ENCODE measurements around the gene PGGT1B.

The PGGT1B gene

DNA sequence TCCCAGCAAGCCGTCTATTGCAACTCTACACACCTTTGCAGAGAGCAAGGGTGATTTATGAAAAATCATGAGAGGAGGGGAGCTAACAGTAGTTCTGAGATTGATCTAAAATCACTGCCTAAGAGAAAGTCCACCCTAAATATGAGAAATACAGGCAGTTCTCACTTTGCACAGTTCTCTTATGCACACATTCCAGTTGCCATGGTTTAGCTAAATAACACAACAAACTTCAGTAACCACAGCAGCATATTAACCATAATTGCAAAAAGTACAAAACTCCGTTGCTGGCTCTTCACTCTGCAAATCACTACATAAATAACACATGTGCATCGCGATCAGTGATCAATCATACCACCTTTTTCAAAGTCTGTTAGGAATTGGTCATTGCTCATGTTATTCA is 31.1 kb downstream of the PGGT1B start:
- Mint-ChIP-seq H3K9me3 (ENCODE audit: low read depth) (no peaks in the 10 kb centered on the region), H3K27ac (no peak overlapping the region), H3K36me3 (peaks cover 38% of the 10 kb centered on the region), H3K4me3 (no peak overlapping the region), H3K27me3 (no peaks in the 10 kb centered on the region), H3K4me1 (ENCODE audit: low read depth) (peaks cover 2% of the 10 kb centered on the region)

DNA sequence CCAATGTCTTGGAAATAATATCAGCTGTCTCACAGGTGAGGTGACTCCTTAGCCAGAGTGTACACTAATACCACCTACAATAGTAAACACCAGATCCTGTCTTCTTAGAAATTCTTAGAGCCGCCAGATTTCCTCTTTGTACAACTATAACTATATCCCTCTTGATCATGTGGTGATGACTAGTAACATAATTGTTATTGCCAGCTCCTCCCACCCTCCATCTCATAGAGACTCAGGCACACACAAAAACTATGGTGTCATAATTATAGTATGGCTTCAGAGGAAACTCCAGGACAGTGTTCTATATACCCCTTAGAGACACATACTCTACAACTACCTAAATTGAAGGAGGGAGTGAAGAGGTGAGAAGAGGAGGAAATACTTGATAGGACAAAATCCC is 33.1 kb downstream of the PGGT1B start:
- Mint-ChIP-seq H3K9me3 (ENCODE audit: low read depth) (no peaks in the 10 kb centered on the region), H3K27ac (no peak overlapping the region), H3K4me1 (ENCODE audit: low read depth) (peaks cover 2% of the 10 kb centered on the region), H3K36me3 (peaks cover 42% of the 10 kb centered on the region), H3K27me3 (no peaks in the 10 kb centered on the region), H3K4me3 (no peak overlapping the region)

DNA sequence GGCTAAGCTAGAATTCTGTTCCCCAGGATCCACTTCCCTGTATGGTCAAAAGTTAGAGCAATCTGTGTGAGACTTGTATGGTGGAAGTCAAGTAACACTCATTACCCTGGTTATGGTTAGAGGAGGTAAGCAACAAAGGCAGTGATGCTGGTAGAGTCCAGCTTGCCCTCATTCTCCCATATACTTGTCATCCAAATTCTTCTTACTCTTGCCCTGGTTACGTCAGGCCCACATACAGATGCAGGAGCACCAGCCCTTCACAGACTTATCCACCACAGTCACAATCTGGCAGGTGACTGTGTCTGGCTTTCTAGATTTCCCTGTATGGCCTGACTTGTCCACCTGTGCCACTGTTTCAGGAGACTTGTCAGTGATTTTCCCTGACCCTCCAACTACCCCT is 35.4 kb downstream of the PGGT1B start:
- no peaks in the 10 kb centered on the region for H3K9me3 Mint-ChIP-seq (ENCODE audit: low read depth)
- no peak overlapping the region for H3K27ac Mint-ChIP-seq
- H3K27me3 Mint-ChIP-seq, result no peaks in the 10 kb centered on the region
- H3K4me1 Mint-ChIP-seq (ENCODE audit: low read depth), result peaks cover 2% of the 10 kb centered on the region
- no peak overlapping the region for H3K4me3 Mint-ChIP-seq
- peaks cover 40% of the 10 kb centered on the region for H3K36me3 Mint-ChIP-seq

GRCh38 chr5:115214541-115214940 is 48.1 kb downstream of the PGGT1B start:
- Mint-ChIP-seq H3K36me3 (peaks cover 13% of the 10 kb centered on the region), H3K9me3 (ENCODE audit: low read depth) (no peaks in the 10 kb centered on the region), H3K27me3 (no peaks in the 10 kb centered on the region), H3K4me3 (no peak overlapping the region), H3K27ac (no peak overlapping the region), H3K4me1 (ENCODE audit: low read depth) (peaks cover 12% of the 10 kb centered on the region)

DNA sequence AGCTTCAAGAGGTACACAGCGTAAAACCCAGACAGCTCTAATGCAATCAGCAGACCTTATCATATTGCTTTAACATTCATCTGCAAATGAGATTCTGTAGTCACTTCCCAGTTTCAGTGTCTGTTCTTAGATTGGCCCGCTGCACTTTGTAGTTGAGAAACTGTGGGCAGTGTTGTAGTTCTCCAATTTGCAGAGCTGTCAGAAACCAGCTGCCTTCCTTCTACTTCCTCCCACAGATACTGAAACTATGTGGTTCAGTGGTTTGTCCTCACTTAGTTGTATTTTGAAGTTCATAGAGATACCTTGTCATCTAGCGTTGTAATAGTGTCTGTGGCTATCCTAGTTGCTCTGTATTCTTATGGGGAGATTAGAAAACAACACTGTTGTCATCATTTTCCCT is 53.4 kb downstream of the PGGT1B start:
- H3K4me3 Mint-ChIP-seq, result no peak overlapping the region
- H3K4me1 Mint-ChIP-seq (ENCODE audit: low read depth), result peaks cover 18% of the 10 kb centered on the region
- no peaks in the 10 kb centered on the region for H3K27me3 Mint-ChIP-seq
- no peak overlapping the region for H3K27ac Mint-ChIP-seq
- no peaks in the 10 kb centered on the region for H3K9me3 Mint-ChIP-seq (ENCODE audit: low read depth)
- peaks cover 9% of the 10 kb centered on the region for H3K36me3 Mint-ChIP-seq

DNA sequence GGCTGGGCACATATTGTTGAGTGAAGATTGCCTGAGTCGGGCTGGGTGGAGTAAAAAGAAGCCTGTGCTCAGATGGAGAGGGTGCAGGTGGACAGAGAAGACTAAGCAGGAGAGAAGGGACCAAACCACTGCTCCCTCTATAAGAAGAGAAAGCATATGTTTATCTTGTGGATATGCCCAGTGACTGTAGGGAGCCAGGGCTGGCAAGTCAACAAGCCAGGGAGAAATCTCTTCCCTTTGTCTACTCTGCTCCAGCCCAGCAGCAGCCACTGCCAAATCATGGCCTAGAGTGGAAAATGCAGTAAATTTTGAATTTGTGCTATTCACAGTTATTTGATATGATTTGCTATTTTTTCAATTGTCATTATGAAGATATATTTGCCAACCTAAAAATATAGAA is 59.7 kb downstream of the PGGT1B start:
- Mint-ChIP-seq H3K4me1 (ENCODE audit: low read depth) (no peaks in the 10 kb centered on the region), H3K36me3 (peaks cover 8% of the 10 kb centered on the region), H3K27me3 (no peaks in the 10 kb centered on the region), H3K9me3 (ENCODE audit: low read depth) (peaks cover 3% of the 10 kb centered on the region), H3K27ac (no peak overlapping the region), H3K4me3 (no peak overlapping the region)

DNA sequence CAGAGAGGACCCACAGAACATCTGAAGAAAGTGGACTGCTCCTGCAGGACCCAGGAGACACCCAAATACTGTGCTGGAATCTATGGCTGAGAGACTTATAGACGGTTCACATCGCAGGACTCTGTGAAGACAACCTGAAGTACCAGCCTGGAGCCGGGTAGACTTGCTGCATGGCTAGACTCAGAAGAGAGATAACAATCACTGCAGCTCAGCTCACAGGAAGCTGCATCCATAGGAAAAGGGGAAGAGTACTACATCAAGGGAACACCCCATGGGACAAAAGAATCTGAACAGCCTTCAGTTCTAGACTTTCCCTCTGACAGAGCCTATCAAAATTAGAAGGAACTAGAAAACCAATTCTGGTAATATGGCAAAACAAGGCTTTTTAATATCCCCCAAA is 66.5 kb downstream of the PGGT1B start:
- Mint-ChIP-seq H3K36me3 (peaks cover 12% of the 10 kb centered on the region), H3K4me1 (ENCODE audit: low read depth) (no peaks in the 10 kb centered on the region), H3K4me3 (no peak overlapping the region), H3K27me3 (peaks cover 3% of the 10 kb centered on the region), H3K27ac (no peak overlapping the region), H3K9me3 (ENCODE audit: low read depth) (peaks cover 3% of the 10 kb centered on the region)

- Mint-ChIP-seq H3K36me3 (peaks cover 12% of the 10 kb centered on the region), H3K27ac (no peak overlapping the region), H3K9me3 (ENCODE audit: low read depth) (no peaks in the 10 kb centered on the region), H3K27me3 (peaks cover 3% of the 10 kb centered on the region), H3K4me3 (no peak overlapping the region), H3K4me1 (ENCODE audit: low read depth) (no peaks in the 10 kb centered on the region)
Observed at GRCh38 chr5:115194676-115195075, 68.0 kb downstream of the PGGT1B start.

GRCh38 chr5:115193295-115193694 is 69.4 kb downstream of the PGGT1B start:
- H3K4me3 Mint-ChIP-seq, result no peak overlapping the region
- peaks cover 9% of the 10 kb centered on the region for H3K36me3 Mint-ChIP-seq
- peaks cover 3% of the 10 kb centered on the region for H3K27me3 Mint-ChIP-seq
- H3K27ac Mint-ChIP-seq, result no peak overlapping the region
- H3K4me1 Mint-ChIP-seq (ENCODE audit: low read depth), result no peaks in the 10 kb centered on the region
- H3K9me3 Mint-ChIP-seq (ENCODE audit: low read depth), result no peaks in the 10 kb centered on the region

- Mint-ChIP-seq H3K27ac (no peak overlapping the region), H3K4me3 (no peak overlapping the region), H3K9me3 (ENCODE audit: low read depth) (no peaks in the 10 kb centered on the region), H3K27me3 (peaks cover 6% of the 10 kb centered on the region), H3K4me1 (ENCODE audit: low read depth) (no peaks in the 10 kb centered on the region), H3K36me3 (peaks cover 9% of the 10 kb centered on the region)
Observed at GRCh38 chr5:115192098-115192497, 70.6 kb downstream of the PGGT1B start.

GRCh38 chr5:115191474-115192031 is 71.1 kb downstream of the PGGT1B start:
- peaks cover 11% of the 10 kb centered on the region for H3K27me3 Mint-ChIP-seq
- no peak overlapping the region for H3K4me3 Mint-ChIP-seq
- H3K9me3 Mint-ChIP-seq (ENCODE audit: low read depth), result no peaks in the 10 kb centered on the region
- peaks cover 8% of the 10 kb centered on the region for H3K36me3 Mint-ChIP-seq
- no peak overlapping the region for H3K27ac Mint-ChIP-seq
- H3K4me1 Mint-ChIP-seq (ENCODE audit: low read depth), result no peaks in the 10 kb centered on the region

- peaks cover 8% of the 10 kb centered on the region for H3K36me3 Mint-ChIP-seq
- no peak overlapping the region for H3K4me3 Mint-ChIP-seq
- no peaks in the 10 kb centered on the region for H3K9me3 Mint-ChIP-seq (ENCODE audit: low read depth)
- H3K27ac Mint-ChIP-seq, result no peak overlapping the region
- H3K4me1 Mint-ChIP-seq (ENCODE audit: low read depth), result no peaks in the 10 kb centered on the region
- peaks cover 11% of the 10 kb centered on the region for H3K27me3 Mint-ChIP-seq
Observed at GRCh38 chr5:115190388-115190787, 72.3 kb downstream of the PGGT1B start.

GRCh38 chr5:115189866-115190265 is 72.8 kb downstream of the PGGT1B start:
- H3K36me3 Mint-ChIP-seq, result peaks cover 8% of the 10 kb centered on the region
- no peak overlapping the region for H3K27ac Mint-ChIP-seq
- H3K4me1 Mint-ChIP-seq (ENCODE audit: low read depth), result no peaks in the 10 kb centered on the region
- H3K9me3 Mint-ChIP-seq (ENCODE audit: low read depth), result no peaks in the 10 kb centered on the region
- peaks cover 11% of the 10 kb centered on the region for H3K27me3 Mint-ChIP-seq
- no peak overlapping the region for H3K4me3 Mint-ChIP-seq

GRCh38 chr5:115186794-115187193 is 75.9 kb downstream of the PGGT1B start:
- H3K27ac Mint-ChIP-seq, result no peak overlapping the region
- H3K4me1 Mint-ChIP-seq (ENCODE audit: low read depth), result peaks cover 4% of the 10 kb centered on the region
- H3K9me3 Mint-ChIP-seq (ENCODE audit: low read depth), result no peaks in the 10 kb centered on the region
- peaks cover 24% of the 10 kb centered on the region for H3K27me3 Mint-ChIP-seq
- H3K36me3 Mint-ChIP-seq, result peaks cover 5% of the 10 kb centered on the region
- H3K4me3 Mint-ChIP-seq, result no peak overlapping the region

DNA sequence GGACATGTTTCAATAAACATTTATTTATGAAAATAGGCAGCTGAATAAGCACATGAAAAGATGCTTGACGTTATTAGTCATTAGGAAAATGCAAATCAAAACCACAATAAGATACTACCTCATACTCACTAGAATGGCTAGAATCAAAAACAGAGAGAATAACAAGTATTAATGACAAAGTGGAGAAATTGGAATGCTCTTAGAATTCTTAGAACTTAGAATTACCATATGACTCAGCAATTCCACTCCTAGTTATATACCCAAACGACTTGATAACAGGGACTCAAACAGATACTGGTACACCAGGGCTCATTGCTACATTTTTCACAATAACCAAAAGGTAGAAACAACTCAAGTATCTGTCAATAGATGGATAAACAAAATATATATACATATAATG is 77.9 kb downstream of the PGGT1B start:
- Mint-ChIP-seq H3K27me3 (peaks cover 41% of the 10 kb centered on the region), H3K36me3 (peaks cover 5% of the 10 kb centered on the region), H3K9me3 (ENCODE audit: low read depth) (no peaks in the 10 kb centered on the region), H3K27ac (no peak overlapping the region), H3K4me3 (no peak overlapping the region), H3K4me1 (ENCODE audit: low read depth) (peaks cover 14% of the 10 kb centered on the region)

GRCh38 chr5:115181757-115182156 is 80.9 kb downstream of the PGGT1B start:
- Mint-ChIP-seq H3K4me3 (no peak overlapping the region), H3K27ac (no peak overlapping the region), H3K27me3 (peaks cover 48% of the 10 kb centered on the region), H3K36me3 (no peaks in the 10 kb centered on the region), H3K9me3 (ENCODE audit: low read depth) (no peaks in the 10 kb centered on the region), H3K4me1 (ENCODE audit: low read depth) (peaks cover 14% of the 10 kb centered on the region)
